ENCODE measurements around the gene EN2.
"Not testable (repeated sequence)": the region's sequence is repeated elsewhere in the genome, so short reads cannot be mapped to it uniquely, and the experiment has no call there.

EN2 gene

DNA sequence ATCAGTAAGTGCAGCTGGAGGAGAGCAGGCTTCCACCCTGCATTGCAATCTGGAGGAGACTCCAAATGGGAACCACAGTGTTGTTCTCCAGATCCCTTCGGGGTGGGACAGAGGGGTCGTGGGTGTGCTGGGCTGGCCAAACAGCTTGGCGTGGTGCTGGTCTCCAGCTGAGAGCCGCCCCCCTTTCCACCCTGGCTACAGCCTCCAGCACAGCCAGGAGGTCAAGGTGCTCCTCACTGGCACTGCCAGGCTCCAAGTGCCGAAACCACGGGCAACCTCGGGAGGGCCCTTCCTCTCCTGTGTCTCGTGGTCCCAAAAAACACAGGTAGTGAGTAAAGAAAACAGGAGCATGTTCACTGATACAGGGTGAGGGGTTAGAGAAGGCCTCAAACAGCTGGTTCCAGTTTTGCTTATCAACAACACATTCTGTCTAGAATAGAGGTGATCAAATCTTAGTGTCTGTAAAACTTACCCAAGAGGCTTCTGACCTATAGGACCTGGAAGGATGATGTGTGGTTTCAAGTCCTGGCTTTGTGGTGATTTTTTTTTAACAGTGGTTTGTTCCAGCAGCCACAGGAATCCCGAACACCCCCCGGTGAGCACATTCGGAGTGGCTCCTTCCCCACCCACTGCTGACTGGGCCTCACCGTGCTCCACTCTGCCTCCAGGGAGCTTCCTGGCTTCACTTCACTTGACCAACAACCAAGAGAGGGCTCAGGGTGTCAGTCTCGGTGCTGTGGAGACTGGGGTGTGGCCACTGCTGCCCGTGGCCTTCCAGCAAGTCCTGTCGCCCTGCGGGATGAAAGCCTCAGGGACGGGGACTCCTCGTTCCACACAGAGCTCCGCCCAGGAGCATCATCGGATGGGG is 31.2 kb upstream of the EN2 start:
- DNase-seq (ENCODE audit: low spot score): no peak

DNA sequence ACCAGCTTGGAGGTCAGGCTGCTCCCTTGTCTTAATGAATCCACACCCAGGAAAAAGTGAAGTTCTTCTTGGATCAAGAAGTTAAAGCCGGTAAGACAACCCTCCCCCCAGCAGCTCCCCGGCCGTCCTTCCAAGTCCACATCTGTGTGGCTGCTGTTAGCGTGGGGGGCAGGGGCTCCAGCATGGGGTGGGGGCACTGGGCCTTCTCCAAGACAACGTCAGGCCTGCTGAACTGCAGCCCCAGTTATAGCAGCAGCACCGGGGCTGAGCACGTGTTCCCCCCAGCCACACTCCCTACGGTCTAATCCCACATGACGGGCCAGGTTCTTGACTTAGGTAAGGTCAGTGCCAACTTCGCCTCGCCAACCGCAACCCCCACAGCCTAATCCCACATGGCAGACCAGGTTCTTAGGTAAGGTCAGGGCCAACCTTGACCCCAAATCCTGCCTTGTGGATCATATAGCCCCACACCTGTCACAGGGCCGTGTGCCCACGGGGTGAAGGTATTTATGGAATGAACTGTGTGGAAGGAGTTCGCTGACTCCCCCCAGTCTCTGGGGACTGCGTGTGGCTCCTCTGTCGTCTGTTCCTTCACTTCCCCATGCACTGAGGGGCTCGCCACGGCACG is 30.4 kb upstream of the EN2 start:
- DNase-seq (ENCODE audit: low spot score): no peak

DNA sequence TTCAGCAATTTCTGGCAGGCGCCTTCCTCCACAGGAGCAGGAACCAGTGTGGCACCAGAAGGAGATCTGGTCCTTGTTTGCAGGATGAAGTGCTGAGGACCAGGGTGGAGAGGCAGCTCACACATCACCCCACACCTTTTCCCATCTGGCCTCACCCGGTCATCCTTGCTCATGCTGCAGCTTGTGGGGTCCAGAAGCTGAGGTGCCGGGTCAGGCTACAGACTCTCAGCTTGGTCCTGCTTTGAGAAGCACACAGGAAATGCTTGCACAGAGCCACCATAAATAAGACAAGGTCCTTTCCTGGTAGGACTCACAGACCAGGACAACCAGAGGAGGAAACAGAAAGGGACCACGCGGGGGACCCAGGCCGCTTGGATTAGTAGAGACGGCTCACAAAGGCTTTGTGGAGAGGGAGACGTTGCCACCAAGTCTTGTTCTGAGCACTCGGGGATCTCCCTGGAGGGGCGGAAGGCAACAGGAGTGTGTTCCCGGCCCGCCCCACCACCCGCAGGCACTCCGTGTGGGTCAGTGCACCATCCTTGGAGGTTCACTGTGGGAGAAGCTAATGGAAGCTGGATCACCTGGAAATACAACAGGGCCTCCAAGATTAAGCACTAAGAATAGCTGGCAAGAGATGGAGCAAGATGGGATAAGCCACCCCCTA is 29.6 kb upstream of the EN2 start:
- DNase-seq (ENCODE audit: low spot score): no peak

DNA sequence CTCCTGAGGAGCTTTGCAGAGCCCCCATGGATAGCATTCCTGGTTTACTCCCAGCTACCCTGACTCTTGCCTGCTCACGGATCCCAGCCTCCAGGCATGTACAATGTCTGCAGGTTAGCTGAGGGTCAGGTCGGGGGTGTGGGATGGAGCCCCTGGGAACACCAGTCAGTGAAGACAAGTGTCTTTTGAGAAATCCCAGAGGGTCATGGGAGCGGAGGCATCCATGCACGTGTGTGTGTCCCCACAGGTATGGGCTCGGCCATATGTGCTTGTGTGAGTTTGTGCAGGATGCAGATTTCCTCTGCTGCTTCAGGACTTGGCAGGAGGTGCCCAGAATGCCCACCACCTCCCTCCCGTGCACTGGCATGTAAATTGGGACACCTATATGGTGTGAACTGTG is 28.3 kb upstream of the EN2 start:
- DNase-seq (ENCODE audit: low spot score): no peak

DNA sequence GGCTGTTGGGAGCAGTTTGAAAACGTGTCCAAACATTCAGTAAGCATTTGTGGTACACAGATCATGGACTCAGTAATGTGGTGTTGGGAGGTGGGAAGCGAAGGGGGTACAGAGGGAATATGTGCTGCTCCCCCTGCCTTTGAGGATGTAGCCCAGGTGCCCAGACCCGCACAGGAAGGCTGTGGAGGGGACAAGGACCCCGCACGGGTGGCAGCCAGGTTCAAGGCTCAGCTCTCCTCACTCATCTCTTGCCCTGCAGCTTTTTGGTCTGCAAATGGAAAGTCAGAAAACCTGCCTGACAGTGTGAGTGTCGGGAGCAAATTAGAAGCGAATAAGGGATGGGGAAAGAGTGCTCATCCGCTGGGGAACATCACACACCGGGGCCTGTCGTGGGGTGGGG is 27.3 kb upstream of the EN2 start:
- no peak for DNase-seq (ENCODE audit: low spot score)

DNA sequence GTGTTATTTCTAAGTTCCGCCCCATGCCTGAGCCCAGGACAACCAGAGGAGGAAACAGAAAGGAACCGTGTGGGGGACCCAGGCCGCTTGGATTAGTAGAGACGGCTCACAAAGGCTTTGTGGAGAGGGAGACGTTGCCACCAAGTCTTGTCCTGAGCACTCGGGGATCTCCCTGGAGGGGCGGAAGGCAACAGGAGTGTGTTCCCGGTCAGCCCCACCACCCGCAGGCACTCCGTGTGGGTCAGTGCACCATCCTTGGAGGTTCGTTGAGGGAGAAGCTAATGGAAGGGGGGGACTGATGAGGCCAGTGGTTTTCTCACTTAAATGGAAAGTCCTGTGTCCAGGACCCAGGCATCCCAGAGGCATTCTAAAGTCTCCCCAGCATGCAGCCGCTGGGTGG is 26.7 kb upstream of the EN2 start:
- DNase-seq (ENCODE audit: low spot score): no peak

DNA sequence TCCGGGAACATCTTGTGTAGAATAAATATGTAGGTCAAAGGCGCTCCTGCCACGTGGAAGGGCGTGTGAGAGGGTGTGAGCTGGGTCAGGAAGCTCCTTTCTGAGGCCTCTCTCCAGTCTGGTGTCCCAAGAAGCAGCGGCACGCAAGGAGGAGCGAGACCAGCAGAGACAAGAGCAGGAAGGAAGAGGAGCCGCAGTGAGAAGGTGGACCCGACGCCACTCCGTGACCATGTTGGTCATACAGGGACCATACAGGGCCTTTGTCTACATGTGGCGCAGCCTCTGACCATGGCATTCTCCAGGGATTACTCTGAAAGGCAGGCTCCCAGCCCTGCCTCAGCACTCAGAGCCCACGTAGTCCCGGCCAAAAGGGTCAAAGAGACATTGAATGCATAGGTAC is 26.2 kb upstream of the EN2 start:
- no peak for DNase-seq (ENCODE audit: low spot score)

DNA sequence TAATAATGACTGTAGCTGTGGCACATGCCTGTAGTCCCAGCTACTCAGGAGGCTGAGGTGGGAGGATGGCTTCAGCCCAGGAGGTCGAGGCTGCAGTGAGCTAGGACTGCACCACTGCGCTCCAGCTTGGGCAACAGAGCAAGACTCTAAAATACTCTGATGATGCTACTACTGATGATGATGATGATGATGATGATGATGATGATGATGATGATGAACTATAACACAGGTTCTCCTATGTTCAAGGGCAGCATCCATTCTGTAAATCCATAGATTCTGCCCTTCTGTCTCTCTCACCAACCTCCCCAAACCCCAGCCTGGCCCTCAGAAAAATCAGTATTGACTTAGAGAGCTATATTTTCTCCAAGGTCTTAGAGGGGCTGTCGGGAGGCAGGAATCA is 22.8 kb upstream of the EN2 start:
- DNase-seq (ENCODE audit: low spot score): no peak

DNA sequence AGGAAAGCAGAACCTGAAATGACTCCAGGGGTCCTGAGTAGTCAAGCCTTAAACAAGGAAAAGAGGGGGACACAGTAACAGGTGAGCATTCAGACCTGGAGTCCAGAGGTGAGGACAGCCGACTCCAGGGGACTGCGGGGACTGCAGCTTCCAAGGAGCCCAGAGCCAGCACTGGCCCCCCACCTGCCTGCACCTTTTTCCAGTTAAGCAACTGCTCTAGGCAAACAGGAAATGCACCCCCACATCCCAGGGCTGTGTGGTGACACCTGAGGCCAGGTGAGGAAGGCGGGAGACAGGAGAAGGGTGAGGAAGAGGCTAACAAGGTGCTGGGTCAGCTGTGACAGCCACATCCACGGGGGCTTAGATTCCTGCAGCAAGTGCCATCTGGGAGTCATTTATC is 20.1 kb upstream of the EN2 start:
- no peak for DNase-seq (ENCODE audit: low spot score)

DNA sequence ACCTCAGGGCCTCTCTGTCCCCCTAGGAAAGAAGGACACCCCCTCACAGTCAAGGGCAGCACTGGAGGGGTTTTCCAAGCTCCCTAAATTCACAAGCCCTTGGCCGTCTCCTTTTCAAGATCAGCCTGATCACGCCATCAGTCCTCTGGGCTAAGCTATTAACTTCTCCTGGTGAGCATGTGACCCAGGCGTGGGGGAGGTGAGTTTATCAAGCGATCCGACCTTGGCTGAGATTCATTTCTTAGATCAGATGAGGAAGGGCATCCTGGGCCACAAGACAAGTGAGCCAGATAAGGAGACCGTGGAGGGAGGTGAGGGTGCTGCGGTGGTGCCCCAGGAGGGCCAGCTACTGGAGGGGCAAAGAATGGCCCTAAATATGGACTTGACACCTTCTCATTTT is 19.2 kb upstream of the EN2 start:
- DNase-seq (ENCODE audit: low spot score): no peak

DNA sequence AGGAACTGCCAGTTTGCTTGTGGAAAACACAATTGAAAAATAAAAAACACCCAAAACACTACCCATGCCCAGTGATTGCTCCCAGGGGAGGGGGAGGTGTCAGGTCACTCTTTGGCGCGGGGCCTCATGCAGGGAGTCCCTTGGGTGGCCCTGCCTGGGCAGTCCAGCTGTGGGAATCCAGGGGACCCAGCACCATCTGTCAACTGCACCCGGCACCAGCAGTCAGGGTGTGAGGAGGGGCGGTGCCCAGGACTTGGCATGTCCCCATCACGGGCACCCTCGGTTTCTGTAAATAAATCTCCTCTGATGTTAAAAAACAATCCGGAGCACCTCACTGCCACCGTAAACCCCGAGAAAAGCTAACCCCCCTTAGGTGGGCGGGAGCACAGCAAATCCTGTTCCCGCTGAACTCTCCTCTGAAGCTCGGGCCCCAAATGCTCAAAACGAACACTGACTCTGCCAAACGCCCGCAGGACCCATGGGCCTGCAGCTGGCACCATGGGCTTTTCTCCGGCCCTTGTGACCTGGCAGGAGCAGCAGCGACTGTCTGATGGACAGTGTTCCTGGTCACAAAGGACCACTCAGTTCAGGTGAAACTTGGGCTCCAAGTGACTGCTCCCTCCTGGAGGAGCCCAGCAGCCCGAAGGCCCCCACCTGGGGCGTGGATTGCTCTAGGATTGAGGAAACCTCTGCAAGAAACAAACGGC is 18.5 kb upstream of the EN2 start:
- no peak for DNase-seq (ENCODE audit: low spot score)

DNA sequence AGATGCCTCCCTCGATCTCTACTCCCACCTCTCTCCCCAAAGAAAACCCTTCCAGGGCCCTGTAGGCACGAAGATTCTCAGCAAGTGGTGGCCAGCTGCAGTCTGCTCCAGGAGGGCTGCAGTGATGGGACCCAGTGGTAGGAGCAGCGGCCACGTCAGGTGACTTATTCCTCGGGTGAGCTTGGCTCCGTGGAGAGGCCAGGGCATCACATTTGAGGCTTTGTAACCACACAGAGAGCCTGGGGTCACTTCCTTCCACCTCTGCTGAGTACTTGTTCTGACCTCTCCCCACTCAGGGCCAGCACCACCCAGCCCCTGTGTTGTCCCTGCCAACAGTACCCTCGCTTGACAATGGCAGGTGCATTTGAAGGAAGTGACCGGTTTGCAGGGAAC is 17.9 kb upstream of the EN2 start:
- DNase-seq (ENCODE audit: low spot score): no peak

DNA sequence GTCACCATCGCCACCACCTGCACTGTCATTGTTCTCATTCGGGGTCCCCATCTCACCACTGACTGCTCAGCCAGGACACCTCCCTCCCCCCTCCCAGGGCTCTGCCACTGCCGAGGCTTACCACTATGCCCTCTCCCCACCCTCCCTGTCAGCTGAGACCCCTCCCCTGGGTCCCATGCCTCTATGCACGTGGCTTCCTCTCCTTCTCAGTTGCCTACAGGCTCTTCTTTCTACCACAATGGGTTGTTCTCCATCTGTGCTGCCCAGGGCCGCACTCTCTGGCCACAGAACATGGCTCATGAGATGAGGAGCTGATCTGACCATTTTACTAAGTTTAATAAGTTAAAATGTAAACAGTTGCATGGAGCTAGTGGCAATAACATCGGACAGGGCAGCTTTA is 16.1 kb upstream of the EN2 start:
- DNase-seq (ENCODE audit: low spot score): no peak

DNA sequence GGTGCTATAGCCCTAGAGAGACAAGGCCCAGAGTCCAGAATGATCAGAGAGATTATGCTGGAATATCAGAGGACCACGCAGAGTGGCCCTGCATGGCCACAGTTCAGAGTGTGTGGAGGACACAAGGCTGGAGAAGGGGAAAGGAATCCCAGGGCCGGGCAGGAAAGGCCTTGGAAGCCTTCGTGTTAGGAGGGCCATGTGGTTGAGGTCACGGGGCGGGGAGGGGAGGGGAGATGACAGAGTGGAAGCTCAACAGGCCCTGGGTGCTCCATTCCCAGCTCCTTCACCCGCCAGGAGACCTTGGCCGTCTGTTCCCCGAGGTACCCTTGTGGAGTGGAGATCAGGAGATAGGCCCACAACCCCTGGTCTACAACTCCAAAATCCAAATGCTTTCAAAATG is 13.2 kb upstream of the EN2 start:
- DNase-seq (ENCODE audit: low spot score): no peak

DNA sequence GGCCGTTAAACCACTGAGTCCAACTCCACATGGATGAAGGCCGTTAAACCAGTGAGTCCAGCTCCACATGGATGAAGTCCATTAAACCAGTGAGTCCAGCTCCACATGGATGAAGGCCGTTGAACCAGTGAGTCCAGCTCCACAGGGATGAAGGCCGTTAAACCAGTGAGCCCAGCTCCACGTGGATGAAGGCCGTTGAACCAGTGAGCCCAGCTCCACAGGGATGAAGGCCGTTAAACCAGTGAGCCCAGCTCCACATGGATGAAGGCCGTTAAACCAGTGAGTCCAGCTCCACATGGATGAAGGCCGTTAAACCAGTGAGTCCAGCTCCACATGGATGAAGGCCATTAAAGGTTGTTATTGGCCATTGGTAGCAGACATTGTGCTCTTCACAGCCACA is 12.3 kb upstream of the EN2 start:
- not testable (repeated sequence) for DNase-seq (ENCODE audit: low spot score)

DNA sequence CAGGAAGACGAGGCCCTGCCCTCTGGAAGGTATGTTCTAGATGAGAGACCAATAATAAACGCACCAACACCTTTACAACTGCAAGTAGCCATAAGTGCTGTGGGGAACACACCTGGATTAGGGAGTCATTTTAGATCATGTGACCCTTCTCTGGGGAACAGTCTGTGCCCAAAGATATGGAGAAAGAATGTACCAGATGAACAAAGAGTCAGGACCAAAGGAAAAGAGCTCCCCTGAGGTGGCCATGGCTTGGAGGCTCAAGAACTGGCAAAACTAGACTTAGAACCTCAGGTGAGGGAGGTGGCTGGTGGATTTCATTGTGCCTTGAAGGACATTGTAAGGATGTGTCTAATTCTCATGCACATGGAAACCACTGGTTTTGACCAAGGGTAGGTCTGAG is 10.3 kb upstream of the EN2 start:
- no peak for DNase-seq (ENCODE audit: low spot score)

DNA sequence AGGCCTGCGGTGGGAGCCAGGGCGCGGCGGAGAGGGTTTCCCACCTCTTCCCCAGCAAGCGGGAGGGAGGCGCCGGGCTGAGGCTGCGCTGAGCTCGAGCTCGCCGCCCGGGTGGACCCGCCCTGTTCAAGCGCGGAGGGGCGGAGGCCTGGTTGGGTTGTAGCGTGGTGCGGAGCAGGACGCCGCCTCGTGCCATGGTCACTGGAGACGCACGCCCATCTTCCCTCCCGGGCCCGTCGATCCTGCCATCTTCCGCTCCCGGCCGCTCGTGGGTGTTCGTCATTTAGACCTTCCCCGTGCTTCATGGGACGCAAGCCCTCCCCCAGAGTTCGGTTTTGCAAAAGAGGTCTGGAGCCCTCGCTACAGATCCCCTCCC is 9.3 kb upstream of the EN2 start:
- peak; percentile 56 for DNase-seq (ENCODE audit: low spot score)

DNA sequence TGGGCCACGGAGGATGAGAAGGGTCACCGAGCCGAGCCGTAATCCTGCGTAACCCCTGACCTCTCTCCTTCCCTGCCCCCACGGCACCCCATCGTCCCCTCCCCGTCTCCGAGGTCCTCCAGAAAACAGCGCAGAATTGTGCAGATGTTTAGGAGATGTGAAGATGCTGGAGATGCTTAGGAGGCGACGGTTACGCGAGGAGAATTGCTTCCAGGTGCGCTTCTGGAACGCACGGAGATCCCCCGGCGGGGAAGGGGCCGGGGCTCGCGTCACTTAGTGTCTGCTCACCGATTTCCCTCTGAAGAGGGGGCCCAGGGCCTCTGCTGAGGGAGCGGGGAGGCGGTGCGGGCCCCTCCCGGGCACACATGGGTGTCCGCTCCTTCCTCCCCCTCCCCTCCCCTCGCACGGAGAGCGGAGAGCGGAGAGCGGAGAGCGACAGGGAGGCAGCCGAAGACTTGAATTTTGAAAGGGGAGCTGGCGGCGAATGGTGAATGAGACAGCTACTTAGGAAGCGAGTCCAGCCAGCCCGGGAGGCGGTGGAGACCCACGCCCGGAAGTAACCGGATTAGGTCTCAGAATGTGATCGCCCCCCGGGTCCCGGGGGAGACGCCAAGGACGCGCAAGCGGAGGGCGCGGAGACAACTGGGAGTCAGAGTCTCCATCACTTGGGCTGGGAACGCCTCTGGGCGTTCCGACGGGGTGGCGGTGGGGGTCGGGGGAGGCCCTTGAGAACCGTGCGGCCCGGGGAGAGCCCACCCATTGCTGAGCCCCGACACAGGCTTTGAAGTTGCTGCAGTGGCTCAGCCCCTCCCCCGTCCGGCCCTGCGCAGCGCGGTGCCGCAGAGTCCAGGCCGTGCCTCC is 8.7 kb upstream of the EN2 start:
- no peak for DNase-seq (ENCODE audit: low spot score)

DNA sequence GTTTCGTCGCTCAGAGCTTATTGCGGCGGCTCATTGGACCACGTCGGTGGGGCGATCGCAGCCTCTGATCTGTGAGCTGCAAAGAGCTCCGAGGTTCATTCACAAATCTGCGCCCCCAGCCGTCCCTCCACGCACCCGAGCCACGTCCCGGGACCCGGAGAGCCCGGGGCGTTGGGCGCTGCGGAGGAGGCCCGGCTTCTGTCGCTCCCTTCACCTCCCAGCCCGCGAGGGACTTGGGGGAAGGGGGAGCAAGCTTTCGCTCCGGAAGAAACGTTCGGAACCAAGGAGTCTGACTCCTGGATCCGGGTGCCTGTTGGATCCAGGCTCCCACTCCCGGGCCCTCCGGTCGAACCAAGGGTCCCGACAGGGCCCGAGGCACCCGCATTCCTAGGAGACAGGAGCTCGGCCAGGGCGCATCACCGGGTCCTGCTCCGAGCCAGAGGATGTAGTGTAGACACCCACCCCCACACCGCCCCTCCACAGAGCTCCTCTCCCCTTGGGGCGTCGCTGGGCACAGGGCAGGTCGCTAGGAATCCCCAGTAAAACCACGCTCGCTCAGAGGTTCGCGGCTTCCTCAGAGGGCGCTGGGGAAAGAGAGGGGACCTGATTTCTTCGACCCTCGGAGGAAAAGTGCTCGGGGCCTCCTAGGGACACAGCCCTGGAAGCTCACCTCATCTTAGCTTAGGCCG is 7.9 kb upstream of the EN2 start:
- no peak for DNase-seq (ENCODE audit: low spot score)

DNA sequence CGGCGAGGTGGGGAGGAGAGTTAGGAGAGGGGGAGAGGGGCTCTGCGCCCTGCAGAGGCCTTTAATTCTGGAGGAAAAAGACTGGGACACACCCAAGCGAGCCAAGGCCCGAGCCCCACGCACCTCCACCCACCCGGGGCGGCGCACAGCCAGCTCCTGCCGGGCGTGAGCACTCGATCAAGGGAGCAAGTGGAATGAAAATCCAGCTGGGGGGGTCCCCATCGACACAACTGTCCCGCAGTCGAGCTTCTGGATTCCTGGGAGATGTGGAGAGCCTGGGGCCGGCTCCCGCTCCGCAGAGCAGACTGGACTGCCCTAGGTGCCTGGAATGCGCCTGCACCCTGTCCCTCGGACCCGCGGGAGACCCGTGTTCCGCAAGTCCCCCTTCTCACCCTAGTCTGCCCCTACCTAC is 7.4 kb upstream of the EN2 start:
- no peak for DNase-seq (ENCODE audit: low spot score)
